ENCODE measurements around the gene RNF181. TPM values are rescaled to one million over a fixed set of nuclear protein-coding genes. Genes with fewer than 3 reads are reported as not detected.

RNF181 gene
- total and polyA plus RNA-seq, 2 of the 13 experiments (the other 11 are each of a cell fraction or from before 2014, with no cell fraction given), result 224 to 578 TPM

- TF ChIP-seq USF2 (IDR thresholded peaks at IDR 0.05; ENCODE audit: low read depth, low read length), result no peak; the same call in 1 of the 2 replicates
- no peak; the same call in 1 of the 2 replicates for TF ChIP-seq USF2 (CRISPR knock-in tag; IDR thresholded peaks at IDR 0.05; ENCODE audit: borderline replicate concordance)
- TF ChIP-seq ZNF670 (CRISPR knock-in tag; IDR thresholded peaks at IDR 0.05; ENCODE audit: borderline replicate concordance), result no peak
- TF ChIP-seq ZNF382 (CRISPR knock-in tag; IDR thresholded peaks at IDR 0.05; ENCODE audit: borderline replicate concordance), result no peak
- TF ChIP-seq PHF5A (CRISPR knock-in tag; IDR thresholded peaks at IDR 0.05; ENCODE audit: low read depth, unreplicated experiment), result peak; percentile 30
- peak; percentile 34; the same call in 1 of the 2 replicates for TF ChIP-seq ZNF468 (CRISPR knock-in tag; IDR thresholded peaks at IDR 0.05)
- peak; percentile 85 for TF ChIP-seq ZSCAN31 (CRISPR knock-in tag; IDR thresholded peaks at IDR 0.05; ENCODE audit: low read depth)
- TF ChIP-seq THAP7 (CRISPR knock-in tag; IDR thresholded peaks at IDR 0.05), result 0 out of 2 replicates have a peak, but pooled peaks have one; percentile 25
- TF ChIP-seq CERS6 (CRISPR knock-in tag; IDR thresholded peaks at IDR 0.05), result no peak
- no peak for TF ChIP-seq RFX1 (IDR thresholded peaks at IDR 0.05)
- TF ChIP-seq ZNF354B (CRISPR knock-in tag; IDR thresholded peaks at IDR 0.05), result peak; percentile 60; the same call in 1 of the 2 replicates
- no peak for TF ChIP-seq ZNF646 (CRISPR knock-in tag; IDR thresholded peaks at IDR 0.05)
- TF ChIP-seq ZNF878 (CRISPR knock-in tag; IDR thresholded peaks at IDR 0.05), result no peak
- peak; percentile 29 for TF ChIP-seq ZNF501 (CRISPR knock-in tag; IDR thresholded peaks at IDR 0.05)
- TF ChIP-seq ZBTB43 (CRISPR knock-in tag; conservative IDR thresholded peaks at IDR 0.05), result peak; percentile 66
- TF ChIP-seq ZNF33B (CRISPR knock-in tag; IDR thresholded peaks at IDR 0.05), result no peak
- peak; percentile 93 for TF ChIP-seq MED13 (CRISPR knock-in tag; IDR thresholded peaks at IDR 0.05)
- no peak for TF ChIP-seq MLLT10 (CRISPR knock-in tag; IDR thresholded peaks at IDR 0.05)
- no peak; the same call in 1 of the 2 replicates for TF ChIP-seq ZNF879 (CRISPR knock-in tag; IDR thresholded peaks at IDR 0.05)
Observed at GRCh38 chr2:85584354-85584856, 11.1 kb upstream of the RNF181 start, which contains the start of gene VAMP5 (continued).
